ENCODE measurements around the gene PROX1. TPM values are rescaled to one million over a fixed set of nuclear protein-coding genes. Genes with fewer than 3 reads are reported as not detected.

The PROX1 gene
- total RNA-seq, 1 experiment from 2014 or later, result not detected

DNA sequence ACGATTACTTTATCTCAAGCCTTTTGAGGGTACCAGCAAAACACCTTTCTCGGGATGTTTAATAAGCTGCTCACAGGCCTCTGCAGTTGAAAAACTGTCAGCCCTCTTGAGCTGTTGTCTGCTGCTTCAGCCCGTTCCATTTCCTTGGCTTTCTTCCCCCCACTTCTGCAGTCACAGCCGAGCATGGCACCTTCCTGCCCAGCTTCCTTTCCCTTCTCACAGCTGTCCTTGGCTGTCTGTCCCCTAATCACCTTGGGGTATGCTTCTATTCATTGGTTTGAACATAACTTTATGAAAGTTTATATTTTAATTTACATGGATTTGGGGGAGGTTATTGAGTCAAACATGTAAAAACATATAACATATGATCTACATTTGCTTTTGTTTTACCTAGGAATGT lies 6.9 kb upstream of the PROX1 start:
- POLR2A ChIA-PET (ENCODE audit: unreplicated experiment), result no interaction called here
- intact Hi-C loops (cut with micrococcal nuclease; ENCODE audit: unreplicated experiment), result no loop called here
- Histone ChIP-seq H3F3A (ENCODE audit: insufficient read depth, low read depth) (no peaks in the 10 kb centered on the region), H4K20me1 (ENCODE audit: insufficient read depth) (no peaks in the 10 kb centered on the region), H2AFZ (no peak overlapping the region), H3K27me3 (ENCODE audit: insufficient read depth, low read depth) (no peaks in the 10 kb centered on the region), H3K4me2 (no peak overlapping the region), H3K27ac (no peak overlapping the region), H3K9me3 (ENCODE audit: insufficient read depth, low read depth) (no peaks in the 10 kb centered on the region), H3K4me1 (replicated peaks; ENCODE audit: insufficient read depth) (no peaks in the 10 kb centered on the region), H3K36me3 (ENCODE audit: low read depth) (no peaks in the 10 kb centered on the region), H3K4me3 (no peak overlapping the region), H3K79me2 (ENCODE audit: low read depth) (no peaks in the 10 kb centered on the region), H3K9me2 (ENCODE audit: insufficient read depth) (no peaks in the 10 kb centered on the region)
- no TSS peak for BruUV-seq (replicated peaks)
- DNase-seq, result no peak
- TF ChIP-seq EZH2 (IDR thresholded peaks at IDR 0.05; ENCODE audit: low read depth), result no peak
- TF ChIP-seq, protein P1, sequence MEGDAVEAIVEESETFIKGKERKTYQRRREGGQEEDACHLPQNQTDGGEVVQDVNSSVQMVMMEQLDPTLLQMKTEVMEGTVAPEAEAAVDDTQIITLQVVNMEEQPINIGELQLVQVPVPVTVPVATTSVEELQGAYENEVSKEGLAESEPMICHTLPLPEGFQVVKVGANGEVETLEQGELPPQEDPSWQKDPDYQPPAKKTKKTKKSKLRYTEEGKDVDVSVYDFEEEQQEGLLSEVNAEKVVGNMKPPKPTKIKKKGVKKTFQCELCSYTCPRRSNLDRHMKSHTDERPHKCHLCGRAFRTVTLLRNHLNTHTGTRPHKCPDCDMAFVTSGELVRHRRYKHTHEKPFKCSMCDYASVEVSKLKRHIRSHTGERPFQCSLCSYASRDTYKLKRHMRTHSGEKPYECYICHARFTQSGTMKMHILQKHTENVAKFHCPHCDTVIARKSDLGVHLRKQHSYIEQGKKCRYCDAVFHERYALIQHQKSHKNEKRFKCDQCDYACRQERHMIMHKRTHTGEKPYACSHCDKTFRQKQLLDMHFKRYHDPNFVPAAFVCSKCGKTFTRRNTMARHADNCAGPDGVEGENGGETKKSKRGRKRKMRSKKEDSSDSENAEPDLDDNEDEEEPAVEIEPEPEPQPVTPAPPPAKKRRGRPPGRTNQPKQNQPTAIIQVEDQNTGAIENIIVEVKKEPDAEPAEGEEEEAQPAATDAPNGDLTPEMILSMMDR (conservative IDR thresholded peaks at IDR 0.05), result no peak
- CTCF ChIA-PET, result no interaction called here

DNA sequence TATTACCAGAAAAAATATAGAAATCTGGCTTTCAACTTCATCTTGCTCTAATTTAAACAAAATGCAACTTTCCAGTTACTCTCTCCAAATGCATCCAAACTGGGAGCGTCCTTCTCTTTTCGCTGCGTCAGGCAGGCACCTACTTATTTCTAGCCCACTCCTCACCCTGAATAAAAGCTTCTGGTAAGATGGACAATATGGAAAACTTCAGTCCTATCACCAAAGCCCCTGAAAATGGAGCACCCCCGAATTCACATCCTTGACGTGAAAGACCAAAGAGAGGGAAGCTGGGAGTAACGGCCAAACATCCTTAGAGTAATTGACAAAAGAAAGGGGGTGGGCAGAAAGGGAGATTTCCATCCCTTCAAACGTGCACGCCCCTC lies 5.5 kb upstream of the PROX1 start:
- Histone ChIP-seq H3K4me3 (no peak overlapping the region), H3K4me2 (no peak overlapping the region), H3F3A (ENCODE audit: insufficient read depth, low read depth) (no peaks in the 10 kb centered on the region), H3K4me1 (replicated peaks; ENCODE audit: insufficient read depth) (no peaks in the 10 kb centered on the region), H3K9me2 (ENCODE audit: insufficient read depth) (no peaks in the 10 kb centered on the region), H3K36me3 (ENCODE audit: low read depth) (no peaks in the 10 kb centered on the region), H4K20me1 (ENCODE audit: insufficient read depth) (no peaks in the 10 kb centered on the region), H3K79me2 (ENCODE audit: low read depth) (no peaks in the 10 kb centered on the region), H3K27ac (no peak overlapping the region), H3K9me3 (ENCODE audit: insufficient read depth, low read depth) (no peaks in the 10 kb centered on the region), H2AFZ (no peak overlapping the region), H3K27me3 (ENCODE audit: insufficient read depth, low read depth) (no peaks in the 10 kb centered on the region)
- BruUV-seq (replicated peaks), result no TSS peak
- no peak for DNase-seq
- CTCF ChIA-PET, result no interaction called here
- no peak for TF ChIP-seq EZH2 (IDR thresholded peaks at IDR 0.05; ENCODE audit: low read depth)
- TF ChIP-seq, protein P1 (conservative IDR thresholded peaks at IDR 0.05), result no peak
- intact Hi-C loops (cut with micrococcal nuclease; ENCODE audit: unreplicated experiment), result no loop called here
- POLR2A ChIA-PET (ENCODE audit: unreplicated experiment), result no interaction called here

DNA sequence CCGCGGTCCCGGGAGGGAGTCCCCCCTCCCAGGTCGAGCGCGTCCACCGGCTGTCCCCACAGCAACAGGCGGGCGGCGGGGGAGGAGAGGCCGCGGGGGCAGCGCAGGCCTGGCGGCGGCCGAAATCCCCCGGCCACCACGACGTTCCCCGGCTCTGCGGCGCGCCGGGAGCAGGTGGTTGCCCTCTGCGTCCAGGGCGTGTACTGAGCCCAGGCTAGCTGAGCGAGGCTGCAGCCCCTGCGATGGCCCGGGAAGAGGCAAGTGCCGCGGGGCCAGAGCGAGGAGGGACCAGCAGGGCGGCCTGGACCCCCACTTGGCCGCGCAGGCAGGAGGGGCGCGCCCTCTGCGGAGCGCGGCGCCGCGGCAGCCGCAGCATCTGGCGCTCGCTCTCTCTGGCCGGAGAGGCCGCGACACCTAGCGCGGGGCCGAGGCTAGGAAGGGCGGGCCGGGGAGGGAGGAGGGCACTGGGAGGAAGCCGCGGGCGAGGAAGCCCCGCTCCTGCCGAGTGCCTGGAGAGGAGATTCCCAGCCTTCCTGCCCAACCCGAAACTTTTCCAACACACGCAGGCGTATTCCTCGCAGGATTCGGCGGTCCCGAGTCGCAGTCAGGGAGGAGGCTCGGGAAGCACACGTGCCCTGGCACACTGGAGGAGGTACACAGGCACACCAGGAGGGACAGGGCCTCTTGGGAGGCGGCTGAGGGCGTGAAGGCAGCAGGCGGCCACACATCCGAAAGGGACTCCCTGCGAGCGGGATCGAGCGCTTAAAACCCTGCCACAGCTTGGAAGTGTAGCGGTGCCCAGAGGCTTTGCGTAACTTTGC lies 4.9 kb upstream of the PROX1 start:
- Histone ChIP-seq H3K4me2 (no peak overlapping the region), H3K4me1 (replicated peaks; ENCODE audit: insufficient read depth) (no peaks in the 10 kb centered on the region), H3K27ac (no peak overlapping the region), H2AFZ (no peak overlapping the region), H3K79me2 (ENCODE audit: low read depth) (no peaks in the 10 kb centered on the region), H4K20me1 (ENCODE audit: insufficient read depth) (no peaks in the 10 kb centered on the region), H3K9me2 (ENCODE audit: insufficient read depth) (no peaks in the 10 kb centered on the region), H3K36me3 (ENCODE audit: low read depth) (no peaks in the 10 kb centered on the region), H3F3A (ENCODE audit: insufficient read depth, low read depth) (no peaks in the 10 kb centered on the region), H3K27me3 (ENCODE audit: insufficient read depth, low read depth) (no peaks in the 10 kb centered on the region), H3K9me3 (ENCODE audit: insufficient read depth, low read depth) (no peaks in the 10 kb centered on the region), H3K4me3 (no peak overlapping the region)
- BruUV-seq (replicated peaks), result no TSS peak
- ChIA-PET CTCF (no interaction called here), POLR2A (ENCODE audit: unreplicated experiment) (no interaction called here)
- TF ChIP-seq, protein P1 (conservative IDR thresholded peaks at IDR 0.05), result no peak
- TF ChIP-seq EZH2 (IDR thresholded peaks at IDR 0.05; ENCODE audit: low read depth), result no peak
- intact Hi-C loops (cut with micrococcal nuclease; ENCODE audit: unreplicated experiment), result no loop called here
- DNase-seq, result no peak
